Nephron progenitor cell (in vitro differentiated cells): Measurements from ENCODE around the gene TRPV4.

ENCODE experiments used
- DNase-seq: peaks from one replicate; pipeline ENCODE4 v3.0.0; 2021
- H3K27ac Mint-ChIP-seq: 2 replicates; pipeline ENCODE4 v1.8.0; 2021; ENCODE audit warnings: mild to moderate bottlenecking, moderate library complexity, mixed read lengths
- H3K27me3 Mint-ChIP-seq: 2 replicates; pipeline ENCODE4 v1.8.0; 2021; ENCODE audit warnings: mild to moderate bottlenecking, low read depth, mixed read lengths; ENCODE audit not compliant: poor library complexity
- H3K36me3 Mint-ChIP-seq: 2 replicates; pipeline ENCODE4 v1.8.0; 2021; ENCODE audit warnings: low read depth, mixed read lengths
- H3K4me1 Mint-ChIP-seq: 2 replicates; pipeline ENCODE4 v1.8.0; 2021; ENCODE audit warnings: mixed read lengths
- H3K4me3 Mint-ChIP-seq: 2 replicates; pipeline ENCODE4 v1.8.0; 2021; ENCODE audit warnings: mild to moderate bottlenecking, moderate library complexity, mixed read lengths
- H3K9me3 Mint-ChIP-seq: 2 replicates; pipeline ENCODE4 v1.8.0; 2021; ENCODE audit warnings: mild to moderate bottlenecking, moderate library complexity, mixed read lengths
- TF ChIP-seq, protein P1 (sequence below): fragments of 200-600 bp; sonication (generic); IDR thresholded peaks from 2 replicates; pipeline ENCODE4 v1.5.0; 2021; ENCODE audit warnings: antibody characterized with exemption

Gene TRPV4

DNA sequence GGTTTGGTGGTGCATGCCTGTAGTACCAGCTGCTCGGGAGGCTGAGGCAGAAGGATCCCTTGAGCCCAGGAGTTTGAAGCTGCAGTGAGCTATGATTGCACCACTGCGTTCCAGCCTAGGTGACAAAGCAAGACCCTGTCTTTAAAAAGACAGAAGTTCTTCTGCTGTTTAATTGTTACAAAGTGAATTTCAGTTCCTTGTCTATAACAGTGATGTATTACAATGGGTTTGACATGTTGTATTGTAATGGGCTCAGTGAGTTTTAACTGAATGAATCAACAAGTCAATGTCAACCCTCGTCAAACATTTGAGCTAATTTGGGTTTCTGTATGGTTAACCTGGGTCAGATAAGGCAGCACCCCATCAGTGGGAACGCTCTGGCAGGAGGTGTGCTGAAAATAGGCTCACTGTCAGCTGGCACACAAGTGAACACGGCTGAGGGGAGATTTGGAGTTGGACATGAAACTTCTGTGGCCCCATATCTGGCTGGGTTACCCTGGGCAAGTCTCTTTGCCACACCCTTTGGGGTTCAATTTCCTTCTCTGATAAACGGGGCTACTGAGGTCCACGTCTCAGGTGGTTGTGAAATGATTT lies 14.0 kb upstream of the TRPV4 start:
- Mint-ChIP-seq H3K27ac (no peak overlapping the region), H3K27me3 (no peaks in the 10 kb centered on the region), H3K4me1 (peaks cover 5% of the 10 kb centered on the region), H3K4me3 (no peak overlapping the region), H3K9me3 (no peaks in the 10 kb centered on the region), H3K36me3 (peaks cover 5% of the 10 kb centered on the region)
- no peak for DNase-seq
- TF ChIP-seq, protein P1, sequence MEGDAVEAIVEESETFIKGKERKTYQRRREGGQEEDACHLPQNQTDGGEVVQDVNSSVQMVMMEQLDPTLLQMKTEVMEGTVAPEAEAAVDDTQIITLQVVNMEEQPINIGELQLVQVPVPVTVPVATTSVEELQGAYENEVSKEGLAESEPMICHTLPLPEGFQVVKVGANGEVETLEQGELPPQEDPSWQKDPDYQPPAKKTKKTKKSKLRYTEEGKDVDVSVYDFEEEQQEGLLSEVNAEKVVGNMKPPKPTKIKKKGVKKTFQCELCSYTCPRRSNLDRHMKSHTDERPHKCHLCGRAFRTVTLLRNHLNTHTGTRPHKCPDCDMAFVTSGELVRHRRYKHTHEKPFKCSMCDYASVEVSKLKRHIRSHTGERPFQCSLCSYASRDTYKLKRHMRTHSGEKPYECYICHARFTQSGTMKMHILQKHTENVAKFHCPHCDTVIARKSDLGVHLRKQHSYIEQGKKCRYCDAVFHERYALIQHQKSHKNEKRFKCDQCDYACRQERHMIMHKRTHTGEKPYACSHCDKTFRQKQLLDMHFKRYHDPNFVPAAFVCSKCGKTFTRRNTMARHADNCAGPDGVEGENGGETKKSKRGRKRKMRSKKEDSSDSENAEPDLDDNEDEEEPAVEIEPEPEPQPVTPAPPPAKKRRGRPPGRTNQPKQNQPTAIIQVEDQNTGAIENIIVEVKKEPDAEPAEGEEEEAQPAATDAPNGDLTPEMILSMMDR, result no peak

DNA sequence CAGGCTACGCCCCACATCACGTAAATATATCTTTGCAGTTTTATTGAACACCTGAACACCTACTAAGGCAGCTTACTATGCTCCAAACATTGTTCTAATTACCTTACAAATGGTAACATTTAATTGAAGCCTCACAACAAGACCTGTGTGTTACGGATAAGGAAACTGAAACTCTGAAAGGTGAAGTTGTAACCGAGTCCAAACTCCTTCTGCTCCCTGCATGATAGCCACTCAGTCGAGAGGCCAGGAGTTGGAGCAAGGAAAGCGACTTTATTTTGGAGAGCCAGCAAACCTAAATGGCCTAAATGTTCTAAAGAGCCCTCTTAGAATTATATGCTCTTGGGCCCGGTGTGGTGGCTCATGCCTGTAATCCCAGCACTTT lies 12.6 kb upstream of the TRPV4 start:
- Mint-ChIP-seq H3K9me3 (no peaks in the 10 kb centered on the region), H3K36me3 (peaks cover under 1% of the 10 kb centered on the region), H3K4me1 (peaks cover 2% of the 10 kb centered on the region), H3K4me3 (no peak overlapping the region), H3K27ac (no peak overlapping the region), H3K27me3 (no peaks in the 10 kb centered on the region)
- TF ChIP-seq, protein P1, result no peak
- DNase-seq, result no peak

DNA sequence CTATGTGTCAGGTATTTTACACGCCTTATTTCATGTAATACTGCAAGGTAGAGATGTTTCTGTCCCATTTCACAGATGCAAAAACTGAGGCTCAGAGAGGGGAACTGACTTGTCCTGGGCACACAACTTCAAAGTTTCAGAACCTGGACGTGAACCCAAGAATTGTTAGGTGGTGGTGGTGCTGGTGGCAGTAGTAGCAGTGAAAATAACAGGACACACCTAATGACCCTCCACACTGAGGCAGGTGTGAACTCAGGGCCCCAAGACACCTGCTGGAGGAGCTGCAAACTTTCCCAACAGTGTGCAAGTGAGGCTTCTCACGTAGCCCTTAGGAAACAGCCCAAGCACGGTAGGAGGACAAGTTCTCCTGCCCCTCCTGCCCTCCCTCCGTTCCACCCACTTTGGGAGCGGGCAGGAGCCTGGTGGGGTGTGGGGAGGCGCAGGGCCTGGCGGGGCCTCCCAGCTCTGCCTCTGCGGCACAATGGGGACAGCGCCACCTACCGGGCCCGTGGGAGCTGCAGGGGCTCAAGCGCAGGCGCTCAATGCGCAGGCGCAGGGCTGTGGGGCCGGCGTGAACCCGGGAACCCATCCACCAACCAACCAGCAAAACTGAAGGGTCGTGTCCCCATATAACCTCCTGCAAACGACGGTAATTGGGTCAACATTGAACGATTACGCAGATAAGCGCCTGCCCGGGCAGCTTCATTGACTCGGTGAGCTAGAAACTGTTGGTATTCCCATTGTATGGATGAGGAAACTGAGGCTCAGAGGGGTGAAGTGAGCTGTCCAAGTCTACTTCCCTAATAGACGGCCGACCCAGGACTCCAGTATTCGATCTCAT lies 12.0 kb upstream of the TRPV4 start:
- no peaks in the 10 kb centered on the region for H3K9me3 Mint-ChIP-seq
- DNase-seq, result peak; percentile 96
- TF ChIP-seq, protein P1, result peak; percentile 99
- no peak overlapping the region for H3K27ac Mint-ChIP-seq
- no peaks in the 10 kb centered on the region for H3K36me3 Mint-ChIP-seq
- H3K4me1 Mint-ChIP-seq, result peaks cover 8% of the 10 kb centered on the region
- H3K4me3 Mint-ChIP-seq, result no peak overlapping the region
- no peaks in the 10 kb centered on the region for H3K27me3 Mint-ChIP-seq

DNA sequence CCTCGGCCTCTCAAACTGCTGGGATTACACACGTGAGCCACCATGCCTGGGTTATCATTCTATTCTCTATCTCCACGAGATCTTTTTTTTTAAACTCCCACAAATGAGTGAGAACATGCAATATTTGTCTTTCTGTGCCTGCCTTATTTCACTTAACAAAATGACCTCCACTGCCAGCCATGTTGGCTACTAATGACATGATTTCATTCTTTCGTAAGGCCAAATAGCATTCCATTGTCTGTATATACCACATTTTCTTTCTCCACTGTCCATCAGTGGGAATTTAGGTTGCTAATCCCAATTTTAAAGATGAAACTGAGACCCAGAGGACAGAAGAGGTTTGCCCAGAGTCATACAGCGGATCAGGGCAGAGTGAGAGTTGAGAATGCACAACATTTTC lies 10.9 kb upstream of the TRPV4 start:
- Mint-ChIP-seq H3K4me1 (peaks cover 11% of the 10 kb centered on the region), H3K27me3 (no peaks in the 10 kb centered on the region), H3K27ac (no peak overlapping the region), H3K4me3 (no peak overlapping the region), H3K9me3 (no peaks in the 10 kb centered on the region), H3K36me3 (no peaks in the 10 kb centered on the region)
- no peak for DNase-seq
- TF ChIP-seq, protein P1, result no peak

DNA sequence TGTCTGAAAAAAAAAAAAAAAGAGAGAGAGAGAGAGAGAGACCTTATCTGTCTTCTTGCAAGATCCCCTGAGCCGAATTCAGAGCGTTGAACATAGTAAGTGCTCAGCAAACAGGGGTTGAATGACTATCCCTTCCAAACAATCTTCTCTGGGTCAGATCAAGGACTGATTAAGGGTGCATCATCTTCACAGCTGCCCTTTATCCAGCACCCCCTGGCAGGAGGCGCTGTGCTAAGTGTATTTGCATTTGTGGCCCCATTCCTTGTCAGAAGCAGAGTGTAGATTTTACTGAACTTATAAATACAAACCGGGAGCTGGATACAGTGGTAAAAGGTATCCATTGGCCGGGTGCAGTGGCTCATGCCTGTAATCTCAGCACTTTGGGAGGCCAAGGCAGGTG lies 8.8 kb upstream of the TRPV4 start:
- H3K4me1 Mint-ChIP-seq, result peaks cover 16% of the 10 kb centered on the region
- H3K27me3 Mint-ChIP-seq, result no peaks in the 10 kb centered on the region
- H3K36me3 Mint-ChIP-seq, result no peaks in the 10 kb centered on the region
- TF ChIP-seq, protein P1, result no peak
- no peak overlapping the region for H3K4me3 Mint-ChIP-seq
- peak overlapping the region; percentile 22 for H3K27ac Mint-ChIP-seq
- no peak for DNase-seq
- H3K9me3 Mint-ChIP-seq, result no peaks in the 10 kb centered on the region

DNA sequence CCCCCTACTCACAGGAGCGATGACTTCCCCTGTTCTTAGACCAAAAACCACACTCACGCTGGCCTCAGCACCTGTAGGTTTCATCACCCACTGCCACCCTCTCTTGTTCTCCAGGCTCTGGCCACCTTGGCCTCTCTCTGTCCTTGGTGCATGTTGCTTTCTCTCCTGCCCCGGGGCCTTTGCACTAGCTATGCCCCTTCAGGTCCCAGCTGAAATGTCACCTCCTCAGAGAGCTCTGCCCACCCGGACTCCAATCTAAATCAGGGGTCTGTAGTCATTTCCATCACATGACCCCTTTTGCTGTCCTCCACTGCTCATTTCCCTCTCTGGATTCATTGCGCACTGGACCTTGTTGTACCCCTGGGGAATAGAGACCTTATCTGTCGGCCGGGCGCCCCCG lies 8.2 kb upstream of the TRPV4 start:
- Mint-ChIP-seq H3K27me3 (no peaks in the 10 kb centered on the region), H3K27ac (no peak overlapping the region), H3K4me1 (peaks cover 16% of the 10 kb centered on the region), H3K4me3 (no peak overlapping the region), H3K9me3 (no peaks in the 10 kb centered on the region), H3K36me3 (no peaks in the 10 kb centered on the region)
- TF ChIP-seq, protein P1, result no peak
- no peak for DNase-seq
